Measurements from ENCODE around the gene BGLAP. TPM values are rescaled to one million over a fixed set of nuclear protein-coding genes. Genes with fewer than 3 reads are reported as not detected.

Gene BGLAP
- polyA plus RNA-seq, 1 donor from 2014 or later: 2.5 TPM

DNA sequence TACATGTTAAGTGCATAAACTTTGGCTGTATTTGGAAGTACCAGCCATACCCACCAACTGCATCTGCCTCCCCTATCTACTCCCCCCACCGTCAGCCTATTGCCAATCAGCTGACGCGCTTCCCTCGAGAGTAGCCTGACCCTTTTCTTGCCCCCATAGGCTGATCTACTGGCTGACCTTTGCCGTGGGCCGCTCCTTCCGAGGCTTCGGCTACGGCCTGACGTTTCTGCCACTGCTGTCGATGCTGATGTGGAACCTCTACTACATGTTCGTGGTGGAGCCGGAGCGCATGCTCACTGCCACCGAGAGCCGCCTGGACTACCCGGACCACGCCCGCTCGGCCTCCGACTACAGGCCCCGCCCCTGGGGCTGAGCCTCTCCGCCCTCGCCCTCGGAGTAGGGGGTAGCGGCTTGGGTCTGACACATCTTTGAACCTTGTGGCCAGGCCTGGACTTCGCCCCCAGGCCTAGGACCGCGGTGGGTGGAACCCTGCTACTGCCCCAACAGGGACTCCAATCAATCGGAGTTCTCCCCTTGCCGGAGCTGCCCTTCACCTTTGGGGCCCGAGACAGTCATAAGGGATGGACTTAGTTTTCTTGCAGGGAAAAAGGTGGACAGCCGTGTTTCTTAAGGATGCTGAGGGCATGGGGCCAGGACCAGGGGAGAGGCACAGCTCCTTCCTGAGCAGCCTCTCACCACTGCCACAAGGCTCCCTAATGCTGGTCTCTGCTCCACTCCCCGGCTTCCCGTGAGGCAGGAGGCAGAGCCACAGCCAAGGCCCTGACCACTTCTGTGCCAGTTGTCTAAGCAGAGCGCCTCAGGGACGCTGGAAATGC is 49.5 kb downstream of the BGLAP start:
- Histone ChIP-seq H2AFZ (ENCODE audit: low read depth, low read length) (no peak overlapping the region), H3K9me3 (ENCODE audit: low read length) (no peaks in the 10 kb centered on the region), H3K9me2 (ENCODE audit: insufficient read depth, low read length) (no peaks in the 10 kb centered on the region), H4K20me1 (ENCODE audit: insufficient read depth) (no peaks in the 10 kb centered on the region), H3K4me2 (ENCODE audit: low read length) (no peak overlapping the region), H3K4me3 (ENCODE audit: low read length) (no peak overlapping the region), H3K36me3 (ENCODE audit: insufficient read depth, low read length) (no peaks in the 10 kb centered on the region), H3K27me3 (ENCODE audit: insufficient read depth, low read depth, low read length) (no peaks in the 10 kb centered on the region), H3K27ac (ENCODE audit: low read length) (no peak overlapping the region), H3K79me2 (replicated peaks; ENCODE audit: insufficient read depth, low read length) (no peaks in the 10 kb centered on the region), H3K9ac (ENCODE audit: low read length) (no peak overlapping the region), H3F3A (ENCODE audit: insufficient read depth, low read length, poor library complexity, severe bottlenecking) (no peaks in the 10 kb centered on the region)
- no peak for TF ChIP-seq CTCF (IDR thresholded peaks at IDR 0.05; ENCODE audit: poor library complexity, severe bottlenecking)
- no peak for TF ChIP-seq EP300 (conservative IDR thresholded peaks at IDR 0.05; ENCODE audit: poor library complexity, severe bottlenecking)
- TF ChIP-seq TAF1 (IDR thresholded peaks at IDR 0.05; ENCODE audit: low read depth): no peak
- TF ChIP-seq EZH2 (IDR thresholded peaks at IDR 0.05; ENCODE audit: borderline replicate concordance, insufficient read depth, low read length, poor library complexity, severe bottlenecking): no peak
- TF ChIP-seq REST (IDR thresholded peaks at IDR 0.05; ENCODE audit: borderline replicate concordance): no peak
- TF ChIP-seq SMC3 (conservative IDR thresholded peaks at IDR 0.05; ENCODE audit: poor library complexity): no peak
- no peak for TF ChIP-seq MXI1 (conservative IDR thresholded peaks at IDR 0.05; ENCODE audit: poor library complexity, severe bottlenecking)
- no peak for TF ChIP-seq POLR2AphosphoS5 (IDR thresholded peaks at IDR 0.05)
- TF ChIP-seq RAD21 (conservative IDR thresholded peaks at IDR 0.05): no peak

Small RNAs within 50 kb of the gene (small RNA-seq; reads per million reads assigned to genes)
- gene RF00568: 0 to 0.03 (median 0) reads per million in 3 experiments

Other genes starting within 250 kb of the BGLAP start
- 440 and 473 TPM in 2 replicates for gene SSR2, start 221.2 kb upstream of the BGLAP start, polyA plus RNA-seq
- gene UBQLN4, start 188.4 kb upstream of the BGLAP start, polyA plus RNA-seq: 34.9 and 39.3 TPM in 2 replicates
- gene LAMTOR2, start 187.4 kb upstream of the BGLAP start, polyA plus RNA-seq: 81.3 and 82.6 TPM in 2 replicates
- 1.3 TPM in 1 of 2 replicates, not detected in the other for gene RAB25, start 181.0 kb upstream of the BGLAP start, polyA plus RNA-seq
- 39.8 and 44.4 TPM in 2 replicates for gene MEX3A, start 159.7 kb upstream of the BGLAP start, polyA plus RNA-seq
- 90.7 and 103 TPM in 2 replicates for gene LMNA, start 127.5 kb upstream of the BGLAP start, polyA plus RNA-seq
- gene SEMA4A, start 88.6 kb upstream of the BGLAP start, polyA plus RNA-seq: 17.1 and 38.4 TPM in 2 replicates
- 13.7 and 16.2 TPM in 2 replicates for gene SLC25A44, start 48.1 kb upstream of the BGLAP start, polyA plus RNA-seq
- 97.0 and 98.7 TPM in 2 replicates for gene PMF1, start 29.2 kb upstream of the BGLAP start, polyA plus RNA-seq
- gene PAQR6, start 5.9 kb downstream of the BGLAP start, polyA plus RNA-seq: 16.8 and 27.3 TPM in 2 replicates
- gene SMG5, start 40.6 kb downstream of the BGLAP start, polyA plus RNA-seq: 57.3 and 84.4 TPM in 2 replicates
- 5.9 and 6.8 TPM in 2 replicates for gene TMEM79, start 42.1 kb downstream of the BGLAP start, polyA plus RNA-seq
- 3.3 and 4.1 TPM in 2 replicates for gene GLMP, start 53.5 kb downstream of the BGLAP start, polyA plus RNA-seq
- gene VHLL, start 57.1 kb downstream of the BGLAP start, polyA plus RNA-seq: 1.4 and 1.8 TPM in 2 replicates
- 288 and 326 TPM in 2 replicates for gene CCT3, start 96.1 kb downstream of the BGLAP start, polyA plus RNA-seq
- not detected in 2 replicates for gene TSACC, start 96.3 kb downstream of the BGLAP start, polyA plus RNA-seq
- not detected in 2 replicates for gene RHBG, start 127.0 kb downstream of the BGLAP start, polyA plus RNA-seq